ENCODE measurements around the gene DAZAP2. TPM values are rescaled to one million over a fixed set of nuclear protein-coding genes. Genes with fewer than 3 reads are reported as not detected.
"Not testable (repeated sequence)": the region's sequence is repeated elsewhere in the genome, so short reads cannot be mapped to it uniquely, and the experiment has no call there.

Gene DAZAP2
- total RNA-seq, 4 donors from 2014 or later: 197 to 255 (median 238) TPM

- WGBS, 2 donors: 0 to 1% methylated on average over 74 of the region's 81 CpGs
- Histone ChIP-seq H3K4me1 (peaks cover 0 to 31% (median 17%) of the 10 kb centered on the region in 4 donors), H3K9me3 (no peaks in the 10 kb centered on the region), H3K27ac (peak overlapping the region; percentile 90 to 99 (median 96)), H3K27me3 (no peaks in the 10 kb centered on the region), H3K36me3 (peaks cover 0 to 10% (median 0%) of the 10 kb centered on the region in 3 donors), H3K4me3 (peak overlapping the region; percentile 65 to 92 (median 76))
- DNase-seq (ENCODE audit: low spot score in 2 of 2): peak; percentile 36 to 37
- TF ChIP-seq POLR2A (IDR thresholded peaks at IDR 0.05) (no peak), EP300 (IDR thresholded peaks at IDR 0.05) (peak in 1 of 2 donors; percentile 21), CTCF (IDR thresholded peaks at IDR 0.05) (peak in 3 of 5 experiments; percentile 10 to 35 (median 27))
Observed at GRCh38 chr12:51217133-51217967, 21.3 kb upstream of the DAZAP2 start.

- Histone ChIP-seq H3K9me3 (no peaks in the 10 kb centered on the region), H3K4me3 (peak within 1 kb of the TSS; percentile 65 to 92 (median 76)), H3K36me3 (peaks cover 0 to 10% (median 0%) of the 10 kb centered on the region in 3 donors), H3K27ac (peak within 1 kb of the TSS; percentile 90 to 99 (median 96)), H3K4me1 (peaks cover 0 to 31% (median 17%) of the 10 kb centered on the region in 4 donors), H3K27me3 (no peaks in the 10 kb centered on the region)
- DNase-seq (ENCODE audit: low spot score in 2 of 2): peak; percentile 37 to 57
- TF ChIP-seq POLR2A (IDR thresholded peaks at IDR 0.05): peak in 1 of 2 donors; percentile 46
- TF ChIP-seq EP300 (IDR thresholded peaks at IDR 0.05): peak in 1 of 2 donors; percentile 82
- peak; percentile 69 to 77 (median 75) for TF ChIP-seq CTCF (IDR thresholded peaks at IDR 0.05)
- WGBS, 2 donors: 1 to 3% methylated on average over 20 of the region's 35 CpGs
Observed at GRCh38 chr12:51217968-51218606, 20.5 kb upstream of the DAZAP2 start, which contains the start of gene POU6F1. Gene POU6F1 (minus strand): TSS chr12:51218062. CDS start chr12:51206836, 11,226 bp downstream.

GRCh38 chr12:51218607-51219161 is 19.9 kb upstream of the DAZAP2 start:
- no peak for TF ChIP-seq CTCF (IDR thresholded peaks at IDR 0.05)
- TF ChIP-seq POLR2A (IDR thresholded peaks at IDR 0.05): no peak
- no peak for TF ChIP-seq EP300 (IDR thresholded peaks at IDR 0.05)
- 62% methylated on average over 10 of the region's 10 CpGs for WGBS, 2 donors

GRCh38 chr12:51219322-51219721 is 19.3 kb upstream of the DAZAP2 start:
- no peaks in the 10 kb centered on the region for H3K9me3 ChIP-seq
- peaks cover 0 to 31% (median 17%) of the 10 kb centered on the region in 4 donors for H3K4me1 ChIP-seq
- TF ChIP-seq EP300 (IDR thresholded peaks at IDR 0.05): no peak
- no peak for TF ChIP-seq CTCF (IDR thresholded peaks at IDR 0.05)
- no peak for TF ChIP-seq POLR2A (IDR thresholded peaks at IDR 0.05)
- peaks cover 0 to under 1% (median 0%) of the 10 kb centered on the region in 3 donors for H3K36me3 ChIP-seq
- DNase-seq (ENCODE audit: low spot score in 2 of 2): no peak
- WGBS, 2 donors: 78 to 80% methylated on average over 5 of the region's 5 CpGs
- peak overlapping the region in 1 of 4 donors; percentile 92 for H3K4me3 ChIP-seq
- H3K27ac ChIP-seq: peak overlapping the region in 3 of 4 donors; percentile 94 to 99 (median 98)
- H3K27me3 ChIP-seq: no peaks in the 10 kb centered on the region

More at GRCh38 chr12:51218607-51219161, 19.9 kb upstream of the DAZAP2 start:
- peaks cover 0 to 31% (median 17%) of the 10 kb centered on the region in 4 donors for H3K4me1 ChIP-seq
- H3K36me3 ChIP-seq: peaks cover 0 to 6% (median 0%) of the 10 kb centered on the region in 3 donors
- peak overlapping the region; percentile 65 to 92 (median 76) for H3K4me3 ChIP-seq
- H3K27me3 ChIP-seq: no peaks in the 10 kb centered on the region
- DNase-seq (ENCODE audit: low spot score in 2 of 2): no peak
- H3K9me3 ChIP-seq: no peaks in the 10 kb centered on the region
- H3K27ac ChIP-seq: peak overlapping the region; percentile 90 to 99 (median 96)

GRCh38 chr12:51219857-51220256 is 18.8 kb upstream of the DAZAP2 start:
- not testable (repeated sequence) for DNase-seq (ENCODE audit: low spot score in 2 of 2); H3K9me3 ChIP-seq; H3K27me3 ChIP-seq; H3K36me3 ChIP-seq; H3K27ac ChIP-seq; H3K4me3 ChIP-seq
- WGBS, 2 donors: 90 to 92% methylated on average over 12 of the region's 12 CpGs
- peaks cover 0 to 31% (median 17%) of the 10 kb centered on the region in 4 donors for H3K4me1 ChIP-seq
